Left ventricle myocardium inferior (tissue), 1 donor: ENCODE measurements around the gene CNGB1. TPM values are rescaled to one million over a fixed set of nuclear protein-coding genes. Genes with fewer than 3 reads are reported as not detected.
"Not testable (repeated sequence)": the region's sequence is repeated elsewhere in the genome, so short reads cannot be mapped to it uniquely, and the experiment has no call there.

Source experiments
- DNase-seq: peaks from one replicate; pipeline ENCODE4 v3.0.0-alpha.2; 2020
- H3K27ac ChIP-seq: fragments of 200-600 bp; replicated peaks from 2 replicates; pipeline ENCODE4 v1.8.0; 2021
- H3K27me3 ChIP-seq: fragments of 200-600 bp; 2 replicates; pipeline ENCODE4 v1.8.0; 2021; ENCODE audit warnings: low read depth
- H3K36me3 ChIP-seq: fragments of 200-600 bp; 2 replicates; pipeline ENCODE4 v1.8.0; 2021
- H3K4me1 ChIP-seq: fragments of 200-600 bp; 2 replicates; pipeline ENCODE4 v1.8.0; 2021
- H3K4me3 ChIP-seq: fragments of 200-600 bp; 2 replicates; pipeline ENCODE4 v1.8.0; 2021; ENCODE audit warnings: mild to moderate bottlenecking, moderate library complexity
- H3K9me3 ChIP-seq: fragments of 200-600 bp; replicated peaks from 2 replicates; pipeline ENCODE4 v1.8.0; 2021
- CTCF ChIP-seq: fragments of 200-600 bp; IDR thresholded peaks from 2 replicates; pipeline ENCODE4 v1.8.0; 2021; ENCODE audit warnings: antibody characterized with exemption, mild to moderate bottlenecking, borderline replicate concordance
- intact Hi-C: fragments of 100-400 bp; cut with micrococcal nuclease; formaldehyde crosslinking; loops from one replicate; pipeline ENCODE4 v1.11.0; 2022
- total RNA-seq: library from RNA; stranded (reverse); fragmentation: NEBNext Ultra II Directional; extraction: Animal tissue kit (Norgen Biotek cat#: 25700); gene quantifications from one replicate; pipeline ENCODE4 v1.2.1, GENCODE V29; 2021
- donor health status: DM: no; HTN: yes; CAD: no; lungs with severe emphysema.

The CNGB1 gene
- total RNA-seq, 1 donor from 2014 or later = not detected

GRCh38 chr16:57918994-57919393 lies 51.9 kb downstream of the CNGB1 start:
- intact Hi-C loops = no loop called here
- H3K27ac ChIP-seq = no peak overlapping the region
- no peaks in the 10 kb centered on the region for H3K4me1 ChIP-seq
- H3K4me3 ChIP-seq = no peak overlapping the region
- no peak for TF ChIP-seq CTCF
- DNase-seq = no peak
- no peaks in the 10 kb centered on the region for H3K27me3 ChIP-seq
- H3K9me3 ChIP-seq = peaks cover 12% of the 10 kb centered on the region
- H3K36me3 ChIP-seq = no peaks in the 10 kb centered on the region

GRCh38 chr16:57918444-57918843 lies 52.5 kb downstream of the CNGB1 start:
- intact Hi-C loops = no loop called here
- Histone ChIP-seq H3K4me3 (no peak overlapping the region), H3K4me1 (no peaks in the 10 kb centered on the region), H3K9me3 (peaks cover 12% of the 10 kb centered on the region), H3K36me3 (no peaks in the 10 kb centered on the region), H3K27me3 (no peaks in the 10 kb centered on the region), H3K27ac (no peak overlapping the region)
- no peak for TF ChIP-seq CTCF
- DNase-seq = no peak

- intact Hi-C loops, H3K36me3 ChIP-seq, H3K4me3 ChIP-seq, H3K27me3 ChIP-seq, H3K4me1 ChIP-seq, H3K27ac ChIP-seq, DNase-seq: not testable (repeated sequence)
- H3K9me3 ChIP-seq = peaks cover 12% of the 10 kb centered on the region
Measured at GRCh38 chr16:57917929-57918328, 53.0 kb downstream of the CNGB1 start.

GRCh38 chr16:57917489-57917888 lies 53.4 kb downstream of the CNGB1 start:
- H3K4me3 ChIP-seq, H3K36me3 ChIP-seq, H3K27me3 ChIP-seq, H3K27ac ChIP-seq, H3K4me1 ChIP-seq, intact Hi-C loops, DNase-seq: not testable (repeated sequence)
- H3K9me3 ChIP-seq = peaks cover 12% of the 10 kb centered on the region

- Histone ChIP-seq H3K27ac (no peak overlapping the region), H3K4me3 (no peak overlapping the region), H3K4me1 (no peaks in the 10 kb centered on the region), H3K27me3 (no peaks in the 10 kb centered on the region), H3K9me3 (peaks cover 12% of the 10 kb centered on the region), H3K36me3 (no peaks in the 10 kb centered on the region)
- DNase-seq = no peak
- intact Hi-C loops = no loop called here
- no peak for TF ChIP-seq CTCF
Measured at GRCh38 chr16:57916735-57917438, 54.0 kb downstream of the CNGB1 start.

- Histone ChIP-seq H3K4me3 (no peak overlapping the region), H3K4me1 (no peaks in the 10 kb centered on the region), H3K9me3 (peaks cover 12% of the 10 kb centered on the region), H3K27me3 (no peaks in the 10 kb centered on the region), H3K27ac (no peak overlapping the region), H3K36me3 (no peaks in the 10 kb centered on the region)
- no peak for DNase-seq
- TF ChIP-seq CTCF = no peak
- intact Hi-C loops = no loop called here
Measured at GRCh38 chr16:57915811-57916488, 55.0 kb downstream of the CNGB1 start.
